Measurements from ENCODE around the gene CHD1L. TPM values are rescaled to one million over a fixed set of nuclear protein-coding genes. Genes with fewer than 3 reads are reported as not detected.

CHD1L gene
- total RNA-seq, 1 experiment from 2014 or later: 64.2 TPM

GRCh38 chr1:147260956-147261355 is 18.5 kb downstream of the CHD1L start:
- DNase-seq: no peak
- no peaks in the 10 kb centered on the region for H3K27me3 ChIP-seq (ENCODE audit: insufficient read depth, low read length)
- H2BK20ac ChIP-seq (ENCODE audit: low read depth, low read length, poor library complexity, severe bottlenecking): no peak overlapping the region
- H3K4me2 ChIP-seq (ENCODE audit: insufficient read depth, insufficient read length, low read length): no peak overlapping the region
- H3K9me3 ChIP-seq (ENCODE audit: control insufficient read depth, low read depth, low read length): no peaks in the 10 kb centered on the region
- no peaks in the 10 kb centered on the region for H3K23me2 ChIP-seq (ENCODE audit: insufficient read length, low read depth, low read length, poor library complexity, severe bottlenecking)
- no peaks in the 10 kb centered on the region for H3K4me1 ChIP-seq (ENCODE audit: insufficient read depth, low read length)
- H3K14ac ChIP-seq (ENCODE audit: insufficient read depth, low read length): no peak overlapping the region
- no peak overlapping the region for H3K9ac ChIP-seq (ENCODE audit: extremely low read depth, insufficient read length, low read length)
- no peak overlapping the region for H3K18ac ChIP-seq (ENCODE audit: insufficient read length, low read depth, low read length)
- H2BK12ac ChIP-seq (ENCODE audit: insufficient read length, low read depth, low read length): no peak overlapping the region
- no CpG with 5 or more reads among the region's 4 CpGs for WGBS (ENCODE audit: extremely low coverage, insufficient read length, low lambda C conversion rate)
- no peak overlapping the region for H4K91ac ChIP-seq (ENCODE audit: insufficient read length, low read depth, low read length)
- no peak overlapping the region for H3K4ac ChIP-seq (ENCODE audit: low read depth, low read length)
- no peaks in the 10 kb centered on the region for H4K20me1 ChIP-seq (ENCODE audit: control insufficient read depth, insufficient read depth, insufficient read length)
- H3K36me3 Mint-ChIP-seq (ENCODE audit: insufficient read depth in 1 of 3, low read depth in 3 of 3): peaks cover 19 to 64% (median 56%) of the 10 kb centered on the region in 3 experiments; a peak in 6 of 7 replicates
- no peak overlapping the region for H3T11ph ChIP-seq (ENCODE audit: low read length)
- 0 out of 7 replicates have a peak overlapping the region, but pooled peaks of 1 of the 3 experiments have one; percentile 34 for H3K27ac Mint-ChIP-seq
- H3K79me2 ChIP-seq (ENCODE audit: insufficient read depth, low read length): 0 out of 2 replicates have a peak, but pooled peaks cover 3% of the 10 kb centered on the region
- peaks cover 1 to 5% of the 10 kb centered on the region in 2 experiments; a peak in 1 of 4 replicates for H3K4me1 Mint-ChIP-seq
- TF ChIP-seq, protein P1, sequence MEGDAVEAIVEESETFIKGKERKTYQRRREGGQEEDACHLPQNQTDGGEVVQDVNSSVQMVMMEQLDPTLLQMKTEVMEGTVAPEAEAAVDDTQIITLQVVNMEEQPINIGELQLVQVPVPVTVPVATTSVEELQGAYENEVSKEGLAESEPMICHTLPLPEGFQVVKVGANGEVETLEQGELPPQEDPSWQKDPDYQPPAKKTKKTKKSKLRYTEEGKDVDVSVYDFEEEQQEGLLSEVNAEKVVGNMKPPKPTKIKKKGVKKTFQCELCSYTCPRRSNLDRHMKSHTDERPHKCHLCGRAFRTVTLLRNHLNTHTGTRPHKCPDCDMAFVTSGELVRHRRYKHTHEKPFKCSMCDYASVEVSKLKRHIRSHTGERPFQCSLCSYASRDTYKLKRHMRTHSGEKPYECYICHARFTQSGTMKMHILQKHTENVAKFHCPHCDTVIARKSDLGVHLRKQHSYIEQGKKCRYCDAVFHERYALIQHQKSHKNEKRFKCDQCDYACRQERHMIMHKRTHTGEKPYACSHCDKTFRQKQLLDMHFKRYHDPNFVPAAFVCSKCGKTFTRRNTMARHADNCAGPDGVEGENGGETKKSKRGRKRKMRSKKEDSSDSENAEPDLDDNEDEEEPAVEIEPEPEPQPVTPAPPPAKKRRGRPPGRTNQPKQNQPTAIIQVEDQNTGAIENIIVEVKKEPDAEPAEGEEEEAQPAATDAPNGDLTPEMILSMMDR (conservative IDR thresholded peaks at IDR 0.05): no peak
- H3K9me3 Mint-ChIP-seq: no peaks in the 10 kb centered on the region
- H2AFZ ChIP-seq (ENCODE audit: low read length): no peak overlapping the region
- H3K27me3 Mint-ChIP-seq (ENCODE audit: low read depth): no peaks in the 10 kb centered on the region; the same call in 1 of the 2 replicates
- H3K56ac ChIP-seq (ENCODE audit: insufficient read length, low read depth, low read length): no peak overlapping the region
- no peak overlapping the region for H3K4me3 Mint-ChIP-seq
- no peak overlapping the region for H3K23ac ChIP-seq (ENCODE audit: insufficient read length, low read depth, low read length)
- no peaks in the 10 kb centered on the region for H3K79me1 ChIP-seq (ENCODE audit: insufficient read depth, low read depth, low read length, poor library complexity, severe bottlenecking)
- H4K5ac ChIP-seq (ENCODE audit: insufficient read length, low read depth, low read length): no peak overlapping the region
- H4K8ac ChIP-seq (replicated peaks; ENCODE audit: insufficient read length, low read depth, low read length): no peak overlapping the region
- no peak overlapping the region for H3K27ac ChIP-seq (ENCODE audit: insufficient read length, low read depth, low read length)
- H2BK120ac ChIP-seq (ENCODE audit: low read depth, low read length, poor library complexity, severe bottlenecking): no peak overlapping the region
- no peak overlapping the region for H2BK5ac ChIP-seq (ENCODE audit: insufficient read length, low read length)
- H2AK5ac ChIP-seq (ENCODE audit: insufficient read length, low read length): no peak overlapping the region
- H2BK15ac ChIP-seq (ENCODE audit: low read depth, low read length): no peak overlapping the region
